GM20431 (cell line): Measurements from ENCODE around the gene MN1.
"Not testable (repeated sequence)": the region's sequence is repeated elsewhere in the genome, so short reads cannot be mapped to it uniquely, and the experiment has no call there.

Experiments
- in situ Hi-C: fragments of 300-500 bp; cut with MseI, MboI; formaldehyde crosslinking; loops from one replicate; pipeline ENCODE4 v1.15.0; 2020; ENCODE audit warnings: low sequenced_read_pairs; ENCODE audit not compliant: unreplicated experiment

MN1 gene

GRCh38 chr22:27748349-27748748 lies 53.2 kb downstream of the MN1 start:
- in situ Hi-C loops: no loop called here

DNA sequence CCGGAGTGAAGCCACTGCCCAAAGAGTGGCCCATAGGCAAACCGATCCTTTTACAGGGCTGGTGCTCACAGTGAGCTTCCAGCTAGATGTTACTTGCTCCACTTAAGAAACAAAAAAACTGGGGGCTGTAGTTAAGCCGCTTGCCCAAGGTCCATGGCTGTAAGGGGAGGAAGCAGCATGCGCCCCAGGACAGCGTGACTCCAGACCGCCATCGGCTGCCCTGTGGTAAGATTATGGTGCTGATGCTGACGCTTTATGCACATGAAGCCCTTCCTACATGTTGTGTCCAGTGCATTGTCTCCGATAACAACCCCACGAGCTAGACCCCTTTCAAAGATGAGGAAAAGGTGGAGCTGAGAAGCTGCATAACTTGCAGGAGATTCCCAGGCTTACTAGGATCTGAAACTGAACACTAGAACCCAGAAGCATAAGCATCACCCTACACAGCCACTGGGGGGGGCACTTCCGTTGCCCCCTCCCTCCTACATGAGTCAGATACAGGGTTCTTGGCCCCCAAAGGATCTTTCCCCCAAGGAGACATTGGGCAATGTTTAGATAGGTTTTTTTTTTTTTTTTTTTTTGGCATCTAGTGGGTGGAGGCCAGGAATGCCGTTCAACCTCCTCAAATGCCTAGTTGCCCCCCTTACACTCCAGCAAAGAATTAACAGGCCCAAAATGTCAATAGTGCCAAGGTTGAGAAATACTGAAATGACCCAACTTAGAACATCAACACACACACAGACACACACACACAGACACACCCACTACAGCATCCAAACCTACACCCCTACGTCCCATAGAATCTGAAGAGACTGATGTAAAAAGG lies 53.9 kb downstream of the MN1 start:
- in situ Hi-C loops: no loop called here

- in situ Hi-C loops: no loop called here
These were observed 54.6 kb downstream of the MN1 start for GRCh38 chr22:27746918-27747317.

- in situ Hi-C loops: no loop called here
These were observed 55.7 kb downstream of the MN1 start for GRCh38 chr22:27745809-27746208.

DNA sequence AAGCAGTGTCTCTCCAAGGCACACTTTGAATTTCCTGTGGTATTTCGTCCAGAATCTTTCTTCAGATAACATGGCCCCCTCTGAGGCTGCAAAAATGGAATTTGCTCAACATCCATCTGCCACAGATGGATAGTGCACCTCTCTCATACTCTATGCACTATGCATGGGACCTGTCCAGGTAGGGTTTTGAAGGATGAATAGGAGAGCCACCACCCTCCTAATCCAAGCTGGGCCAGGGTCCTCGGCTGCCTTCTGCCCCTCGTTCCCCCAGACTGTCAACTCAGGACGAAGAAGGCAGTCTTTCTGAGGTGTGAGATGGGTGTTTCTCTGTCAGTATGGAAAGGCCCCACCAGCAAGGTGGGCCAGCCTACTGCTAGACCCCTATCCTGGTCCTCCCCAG lies 56.4 kb downstream of the MN1 start:
- in situ Hi-C loops: no loop called here

- in situ Hi-C loops: not testable (repeated sequence)
These were observed 57.5 kb downstream of the MN1 start for GRCh38 chr22:27744078-27744477.

- in situ Hi-C loops: no loop called here
These were observed 61.3 kb downstream of the MN1 start for GRCh38 chr22:27740202-27740748.

DNA sequence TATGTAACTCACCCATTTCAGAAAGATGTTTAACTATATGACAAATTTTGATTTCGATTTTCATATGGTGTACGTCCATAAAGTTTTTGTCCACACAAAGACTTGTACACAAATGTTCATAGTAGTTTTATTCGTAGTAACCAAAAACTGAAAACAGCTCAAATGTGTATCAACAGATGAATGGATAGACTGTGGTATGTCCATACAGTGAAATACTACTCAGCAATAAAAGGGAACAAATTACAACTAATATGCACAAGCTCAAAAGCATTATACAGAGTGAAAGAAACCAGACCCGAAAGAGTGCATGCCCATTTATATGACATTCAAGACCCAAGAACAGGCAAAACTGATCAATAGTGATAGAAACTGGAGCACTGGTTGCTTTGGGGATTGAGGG lies 64.0 kb downstream of the MN1 start:
- in situ Hi-C loops: no loop called here

DNA sequence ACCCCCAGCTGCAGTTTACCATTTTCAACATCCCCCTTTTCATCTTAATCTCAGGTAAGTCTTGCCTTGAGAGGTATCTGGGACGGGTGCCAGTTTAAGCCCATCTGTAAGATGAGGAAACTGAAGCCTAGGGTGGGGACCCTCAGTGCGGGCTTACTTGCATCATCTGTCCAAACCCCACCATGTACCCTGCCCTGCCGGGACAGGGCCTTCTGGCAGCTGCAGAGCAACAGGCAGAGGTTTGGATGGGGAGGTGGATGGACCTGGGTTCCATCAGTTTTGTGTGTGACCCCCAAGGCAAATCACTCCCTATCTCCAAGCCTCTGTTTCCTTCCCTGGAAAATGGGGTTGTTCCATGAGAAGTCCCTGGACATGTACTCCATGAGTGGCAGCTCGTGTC lies 67.5 kb downstream of the MN1 start:
- in situ Hi-C loops: no loop called here

DNA sequence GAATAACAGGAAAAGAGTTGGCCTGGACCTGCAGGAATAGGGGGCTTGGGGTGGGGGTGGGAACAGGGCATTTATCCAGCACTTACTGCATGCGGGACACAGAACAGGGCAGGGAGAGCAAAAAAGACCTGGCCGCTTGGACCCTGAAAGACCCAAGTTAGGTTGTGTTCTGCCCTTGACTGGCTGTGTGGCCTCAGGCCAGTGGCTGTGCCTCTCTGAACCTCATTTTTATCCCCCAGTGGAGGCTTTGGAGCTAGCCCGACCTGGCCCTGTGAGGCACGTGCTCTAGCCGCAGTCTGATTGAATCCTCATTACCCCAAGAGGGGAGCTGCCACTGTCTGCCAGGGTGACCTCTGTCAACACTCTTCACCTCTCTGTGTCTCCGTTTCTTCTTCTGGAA lies 68.7 kb downstream of the MN1 start:
- in situ Hi-C loops: no loop called here

DNA sequence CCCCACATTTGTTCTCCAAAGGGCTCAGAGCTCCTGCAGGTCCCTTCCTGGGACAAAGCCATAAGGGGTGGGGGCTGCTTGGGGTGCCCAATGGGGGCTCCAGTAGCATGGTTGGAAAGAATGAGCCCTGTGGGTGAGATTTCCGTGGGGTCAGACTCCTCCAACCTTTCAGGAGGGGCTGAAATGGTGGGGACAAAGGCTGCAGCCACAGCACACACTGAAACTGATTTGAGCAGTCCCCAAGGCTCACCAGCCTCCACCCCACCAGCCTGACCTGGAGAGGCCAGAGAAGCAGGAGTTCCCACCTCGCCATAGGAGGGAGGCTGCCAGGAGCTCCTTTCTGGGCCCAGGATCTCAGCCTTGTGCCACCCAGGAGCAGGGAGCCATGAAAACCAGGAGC lies 69.2 kb downstream of the MN1 start:
- in situ Hi-C loops: no loop called here

- in situ Hi-C loops: no loop called here
These were observed 69.9 kb downstream of the MN1 start for GRCh38 chr22:27731621-27732020.

GRCh38 chr22:27730641-27731433 lies 70.7 kb downstream of the MN1 start:
- in situ Hi-C loops: no loop called here

GRCh38 chr22:27729246-27729645 lies 72.3 kb downstream of the MN1 start:
- in situ Hi-C loops: no loop called here

- in situ Hi-C loops: no loop called here
These were observed 73.7 kb downstream of the MN1 start for GRCh38 chr22:27727673-27728451.

DNA sequence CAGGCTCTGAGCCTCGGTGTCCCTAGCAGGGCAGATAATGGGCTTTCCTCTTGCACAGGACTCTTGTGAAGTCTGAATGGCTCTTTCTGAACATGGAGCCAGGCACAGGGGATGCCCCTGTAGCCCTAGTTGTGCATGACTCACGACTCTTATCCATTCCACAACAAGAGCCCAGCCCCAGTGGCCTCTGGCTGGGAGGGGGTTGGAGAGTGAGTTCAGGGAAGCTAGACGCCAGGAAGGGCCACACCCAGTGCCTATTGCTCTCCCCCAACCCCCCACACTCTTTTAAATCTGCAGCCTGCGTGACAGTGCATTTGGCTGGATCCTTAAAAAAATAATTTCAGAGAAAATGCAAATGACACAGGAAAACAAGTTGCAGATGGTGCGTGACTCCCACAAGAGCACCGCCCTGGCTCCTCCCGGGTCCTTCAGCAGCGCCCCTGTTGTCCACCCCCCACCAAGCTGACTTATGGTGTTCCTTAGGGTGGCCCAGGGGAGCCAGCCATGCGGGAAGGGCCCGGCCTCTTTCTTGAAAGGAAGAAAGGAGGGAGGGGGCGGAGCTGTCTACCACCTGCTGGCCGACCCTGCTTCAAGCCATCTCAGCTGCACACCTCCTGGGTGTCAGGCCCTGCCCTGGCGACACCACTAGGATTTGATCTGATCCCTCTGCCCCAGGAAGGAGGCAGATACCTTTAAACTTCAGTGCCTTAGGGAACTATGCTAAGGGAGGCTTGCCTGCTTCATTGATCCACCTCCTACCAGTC lies 74.7 kb downstream of the MN1 start:
- in situ Hi-C loops: no loop called here

GRCh38 chr22:27726331-27726685 lies 75.2 kb downstream of the MN1 start:
- in situ Hi-C loops: no loop called here

GRCh38 chr22:27725661-27726060 lies 75.9 kb downstream of the MN1 start:
- in situ Hi-C loops: no loop called here

- in situ Hi-C loops: no loop called here
These were observed 76.8 kb downstream of the MN1 start for GRCh38 chr22:27724709-27725108.

DNA sequence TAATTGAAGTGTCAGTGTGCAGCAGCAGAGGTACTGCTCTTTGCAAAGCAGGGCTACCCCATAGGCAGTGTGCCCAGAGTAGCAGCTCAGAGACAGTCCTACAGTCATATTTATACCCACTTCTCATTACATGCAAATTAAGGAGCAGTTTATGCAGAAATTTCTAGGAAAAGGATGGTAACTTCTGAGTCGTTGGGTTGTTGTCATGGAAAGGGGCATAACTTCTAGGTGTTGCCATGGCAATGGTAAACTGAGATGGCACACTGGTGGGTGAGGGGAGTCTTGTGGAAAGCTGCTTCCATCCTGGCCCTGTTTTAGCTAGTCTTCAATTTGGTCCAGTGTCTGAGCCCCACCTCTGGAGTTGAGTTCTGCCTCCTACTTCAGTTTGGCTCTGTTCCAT lies 77.4 kb downstream of the MN1 start:
- in situ Hi-C loops: no loop called here
